GM12872 (cell line): ENCODE data around the gene TSPYL6.

Experiments used
- TF ChIP-seq, protein P1 (sequence below): IDR thresholded peaks from 3 replicates; pipeline ENCODE4 v1.5.1; 2011; ENCODE audit warnings: low read depth, mild to moderate bottlenecking, low read length, moderate library complexity; ENCODE audit not compliant: insufficient read depth

Gene TSPYL6

DNA sequence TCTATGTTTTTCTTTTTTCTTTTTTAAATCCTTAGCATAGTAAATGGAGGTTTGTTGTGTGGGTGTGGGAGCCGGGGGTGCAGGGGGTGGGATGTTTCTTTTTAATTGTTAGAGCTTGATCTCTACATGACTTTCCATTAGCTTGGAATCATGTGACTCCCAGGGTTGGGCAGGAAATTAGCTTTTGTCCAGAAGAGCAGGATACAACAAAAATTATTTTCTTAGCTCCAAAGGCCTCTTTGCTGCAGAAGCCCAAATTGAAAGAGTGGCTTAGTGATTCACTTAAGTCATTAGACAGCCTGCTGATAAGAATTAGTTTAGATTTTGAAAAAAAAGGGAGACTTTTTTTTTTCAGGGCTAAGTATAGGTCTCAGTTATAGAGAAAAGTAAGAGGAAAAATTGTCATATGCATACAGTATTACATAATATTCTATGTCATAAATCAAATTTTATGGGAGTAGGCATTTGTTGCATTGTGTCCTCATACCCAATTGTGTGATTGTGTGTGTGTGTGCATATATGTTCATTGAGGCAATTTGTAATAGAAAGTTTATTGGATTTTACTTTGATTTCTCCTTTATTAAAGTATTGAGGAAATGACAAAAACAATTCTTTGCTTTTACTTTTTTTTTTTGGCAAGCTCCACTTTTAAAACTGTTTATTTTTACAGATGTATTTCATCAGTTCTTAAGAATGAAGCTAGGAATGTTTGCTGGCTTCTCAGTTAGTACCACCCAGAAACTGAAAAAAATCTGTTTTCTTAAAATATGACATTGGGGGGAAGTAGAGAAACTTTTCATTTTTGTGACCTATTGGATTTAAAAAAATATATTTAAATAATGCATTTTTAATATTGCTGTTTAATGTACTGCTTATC, 47.4 kb downstream of the TSPYL6 start:
- TF ChIP-seq, protein P1, sequence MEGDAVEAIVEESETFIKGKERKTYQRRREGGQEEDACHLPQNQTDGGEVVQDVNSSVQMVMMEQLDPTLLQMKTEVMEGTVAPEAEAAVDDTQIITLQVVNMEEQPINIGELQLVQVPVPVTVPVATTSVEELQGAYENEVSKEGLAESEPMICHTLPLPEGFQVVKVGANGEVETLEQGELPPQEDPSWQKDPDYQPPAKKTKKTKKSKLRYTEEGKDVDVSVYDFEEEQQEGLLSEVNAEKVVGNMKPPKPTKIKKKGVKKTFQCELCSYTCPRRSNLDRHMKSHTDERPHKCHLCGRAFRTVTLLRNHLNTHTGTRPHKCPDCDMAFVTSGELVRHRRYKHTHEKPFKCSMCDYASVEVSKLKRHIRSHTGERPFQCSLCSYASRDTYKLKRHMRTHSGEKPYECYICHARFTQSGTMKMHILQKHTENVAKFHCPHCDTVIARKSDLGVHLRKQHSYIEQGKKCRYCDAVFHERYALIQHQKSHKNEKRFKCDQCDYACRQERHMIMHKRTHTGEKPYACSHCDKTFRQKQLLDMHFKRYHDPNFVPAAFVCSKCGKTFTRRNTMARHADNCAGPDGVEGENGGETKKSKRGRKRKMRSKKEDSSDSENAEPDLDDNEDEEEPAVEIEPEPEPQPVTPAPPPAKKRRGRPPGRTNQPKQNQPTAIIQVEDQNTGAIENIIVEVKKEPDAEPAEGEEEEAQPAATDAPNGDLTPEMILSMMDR: no peak

DNA sequence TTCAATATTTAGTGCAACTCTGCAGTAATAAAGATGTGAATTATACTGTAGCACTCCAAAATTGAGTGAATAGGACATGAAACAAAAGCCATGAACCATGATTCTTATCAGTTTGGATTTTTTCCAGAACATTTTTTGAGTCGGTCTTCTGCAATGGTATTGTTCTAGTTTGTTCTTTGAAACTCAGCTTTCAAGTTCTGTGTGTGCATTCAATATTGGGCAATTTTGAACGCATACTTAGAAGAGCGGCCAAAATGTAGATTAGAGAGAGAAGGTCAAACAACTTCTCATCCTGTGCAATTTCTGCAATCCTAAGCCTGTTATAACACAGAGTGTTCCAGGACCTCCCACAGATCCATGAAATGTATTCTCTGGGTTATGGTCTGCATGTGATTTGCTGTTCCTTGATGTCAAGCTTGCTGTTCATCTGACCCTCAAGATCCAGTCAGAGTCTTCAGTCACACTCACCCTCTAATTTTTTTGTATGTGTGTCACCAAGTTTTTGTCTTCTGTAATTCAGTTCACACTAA, 48.3 kb downstream of the TSPYL6 start:
- TF ChIP-seq, protein P1: no peak

DNA sequence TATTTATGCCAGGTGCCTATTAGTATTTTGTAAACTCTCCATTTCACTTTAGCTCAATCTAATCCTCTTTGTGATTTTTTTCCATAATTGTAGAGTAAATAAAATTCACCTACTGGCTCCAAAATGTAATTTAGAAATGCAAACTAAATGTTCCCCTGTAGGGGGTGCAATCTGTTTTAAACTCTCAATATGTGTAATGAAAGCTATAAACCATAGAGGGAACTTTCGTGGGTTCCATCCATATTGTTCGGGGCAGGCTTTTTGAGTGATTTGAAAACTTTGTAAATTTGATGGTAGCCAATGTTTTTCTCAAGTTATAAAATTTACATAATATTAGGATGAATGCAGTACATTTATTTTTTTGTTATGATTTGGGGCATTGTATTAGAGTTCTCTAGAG, 49.4 kb downstream of the TSPYL6 start:
- TF ChIP-seq, protein P1: peak; percentile 44

GRCh38 chr2:54204476-54204875, 51.6 kb downstream of the TSPYL6 start:
- TF ChIP-seq, protein P1: no peak
